CD14-positive monocyte (primary cell): ENCODE results near the gene CDYL2. TPM values are rescaled to one million over a fixed set of nuclear protein-coding genes. Genes with fewer than 3 reads are reported as not detected.
"Not testable (repeated sequence)": the region's sequence is repeated elsewhere in the genome, so short reads cannot be mapped to it uniquely, and the experiment has no call there.

ENCODE experiments used
- DNase-seq, 3 donors: peaks; one replicate each; pipeline ENCODE4 v3.0.0-alpha.2; 2011 to 2022
- H2AFZ ChIP-seq: 2 replicates; pipeline ENCODE4 v1.6.0; 2012; ENCODE audit warnings: mild to moderate bottlenecking, low read depth, low read length, inconsistent platforms; ENCODE audit not compliant: insufficient read depth, poor library complexity, severe bottlenecking
- H3K27ac ChIP-seq, 2 donors: 1 replicate in 1 of 2; 2 replicates in 1 of 2; pipeline ENCODE4 v1.5.1; 2012 to 2013; ENCODE audit warnings: low read length in 2 of 2, control low read depth in 1 of 2, inconsistent platforms in 1 of 2, low read depth in 1 of 2, mild to moderate bottlenecking in 1 of 2
- H3K27me3 ChIP-seq, 2 donors: one replicate each; pipeline versions ENCODE4 v1.6.0 to v1.6.1; 2011 to 2013; ENCODE audit warnings: low read length in 2 of 2; ENCODE audit not compliant: control insufficient read depth in 2 of 2, insufficient read depth in 2 of 2
- H3K36me3 ChIP-seq, 2 donors: replicated peaks in 1 of 2; 1 replicate in 1 of 2; 2 replicates in 1 of 2; pipeline versions ENCODE4 v1.5.1 to v1.6.1; 2012 to 2013; ENCODE audit warnings: low read length in 2 of 2, control low read depth in 1 of 2, inconsistent platforms in 1 of 2, mild to moderate bottlenecking in 1 of 2; ENCODE audit not compliant: insufficient read depth in 2 of 2, control insufficient read depth in 1 of 2
- H3K4me1 ChIP-seq, 2 donors: 1 replicate in 1 of 2; 2 replicates in 1 of 2; pipeline versions ENCODE4 v1.5.1 to v1.6.1; 2012 to 2013; ENCODE audit warnings: low read length in 2 of 2, control low read depth in 1 of 2, inconsistent platforms in 1 of 2, mild to moderate bottlenecking in 1 of 2, moderate library complexity in 1 of 2; ENCODE audit not compliant: insufficient read depth in 2 of 2, control insufficient read depth in 1 of 2
- H3K4me2 ChIP-seq: replicated peaks from 2 replicates; pipeline ENCODE3; 2012; ENCODE audit warnings: low read length, moderate library complexity, mild to moderate bottlenecking; ENCODE audit not compliant: poor library complexity, severe bottlenecking; ENCODE audit errors: extremely low read depth
- H3K4me3 ChIP-seq, 3 experiments: fragments of 200-600 bp in 1 of 3; sonication (generic) in 1 of 3; replicated peaks in 1 of 3; 1 replicate in 2 of 3; 2 replicates in 1 of 3; pipeline ENCODE4 v1.5.1; 2011 to 2013; ENCODE audit warnings: low read length in 3 of 3, mild to moderate bottlenecking in 3 of 3, control low read depth in 2 of 3, low read depth in 2 of 3, inconsistent platforms in 1 of 3, moderate library complexity in 1 of 3
- H3K79me2 ChIP-seq: 2 replicates; pipeline ENCODE4 v1.6.0; 2012; ENCODE audit warnings: mild to moderate bottlenecking, control low read depth, inconsistent platforms, low read length, moderate library complexity; ENCODE audit not compliant: insufficient read depth
- H3K9ac ChIP-seq: 2 replicates; pipeline ENCODE4 v1.6.0; 2017; ENCODE audit warnings: low read length, mild to moderate bottlenecking; ENCODE audit not compliant: insufficient read depth, poor library complexity, severe bottlenecking
- H3K9me3 ChIP-seq, 2 donors: replicated peaks in 1 of 2; 1 replicate in 1 of 2; 2 replicates in 1 of 2; pipeline versions ENCODE4 v1.5.1 to v1.6.1; 2012 to 2013; ENCODE audit warnings: low read length in 2 of 2, control low read depth in 1 of 2; ENCODE audit not compliant: control insufficient read depth in 1 of 2, insufficient read depth in 1 of 2
- H4K20me1 ChIP-seq: 2 replicates; pipeline ENCODE4 v1.6.0; 2012; ENCODE audit warnings: mild to moderate bottlenecking, low read length, control low read depth, moderate library complexity; ENCODE audit not compliant: insufficient read depth
- H3K27ac Mint-ChIP-seq, 7 donors: one replicate each; pipeline ENCODE4 v1.8.0; 2020; ENCODE audit warnings: mild to moderate bottlenecking in 7 of 7, mixed read lengths in 7 of 7, moderate library complexity in 6 of 7, inconsistent platforms in 2 of 7
- H3K27me3 Mint-ChIP-seq, 3 donors: one replicate each; pipeline ENCODE4 v1.8.0; 2021 to 2022; ENCODE audit warnings: low read depth in 3 of 3, mild to moderate bottlenecking in 3 of 3, mixed read lengths in 3 of 3, moderate library complexity in 3 of 3, inconsistent platforms in 1 of 3
- H3K36me3 Mint-ChIP-seq, 2 donors: one replicate each; pipeline ENCODE4 v1.8.0; 2020; ENCODE audit warnings: mixed read lengths in 2 of 2, inconsistent platforms in 1 of 2, mild to moderate bottlenecking in 1 of 2
- H3K4me1 Mint-ChIP-seq: one replicate; pipeline ENCODE4 v1.8.0; 2020; ENCODE audit warnings: mild to moderate bottlenecking, mixed read lengths
- H3K4me3 Mint-ChIP-seq, 2 donors: one replicate each; pipeline ENCODE4 v1.8.0; 2020; ENCODE audit warnings: mild to moderate bottlenecking in 2 of 2, mixed read lengths in 2 of 2, moderate library complexity in 1 of 2
- H3K9me3 Mint-ChIP-seq, 7 donors: one replicate each; pipeline ENCODE4 v1.8.0; 2020 to 2022; ENCODE audit warnings: mixed read lengths in 7 of 7, mild to moderate bottlenecking in 6 of 7, moderate library complexity in 6 of 7, inconsistent platforms in 2 of 7
- CTCF ChIP-seq: fragments of 200-600 bp; IDR thresholded peaks from one replicate; pipeline ENCODE4 v1.8.0; 2022; ENCODE audit warnings: antibody characterized with exemption, mild to moderate bottlenecking
- WGBS: methylation state at CpG from one replicate; pipeline ENCODE4 v1.1.5; 2013; ENCODE audit warnings: missing lambda C conversion rate; ENCODE audit not compliant: insufficient coverage; 5-methylcytosine and 5-hydroxymethylcytosine counted together
- intact Hi-C, 2 donors: fragments of 100-400 bp; cut with micrococcal nuclease; formaldehyde crosslinking; loops; one replicate each; pipeline versions ENCODE4 v1.15.0 to v1.15.1; 2023
- polyA plus RNA-seq, 3 donors: library from polyadenylated mRNA; depleted of rRNA in 1 of 3; unstranded in 2 of 3; stranded (reverse) in 1 of 3; fragments of 300-500 nt in 2 of 3; fragments of >200 nt in 1 of 3; fragmentation: Illumina TruSeq in 2 of 3; gene quantifications; 1 replicate in 2 of 3; 2 replicates in 1 of 3; pipeline ENCODE4 v1.2.3, GENCODE V29; 2012 to 2021

The CDYL2 gene
- polyA plus RNA-seq, 3 donors, result 0.42 to 2.6 (median 0.93) TPM

GRCh38 chr16:80654094-80654862, 150.1 kb downstream of the CDYL2 start:
- H3K79me2 ChIP-seq, result no peaks in the 10 kb centered on the region
- no peak overlapping the region for H3K9ac ChIP-seq
- no peak overlapping the region for H2AFZ ChIP-seq
- no peak for DNase-seq
- H3K4me1 Mint-ChIP-seq, result peaks cover 31% of the 10 kb centered on the region
- H3K4me1 ChIP-seq, result peaks cover 12 to 24% of the 10 kb centered on the region in 2 donors
- H3K36me3 ChIP-seq, result no peaks in the 10 kb centered on the region
- 91% methylated on average over 9 of the region's 14 CpGs for WGBS
- H3K9me3 Mint-ChIP-seq, result peaks cover 0 to 3% (median 0%) of the 10 kb centered on the region in 7 donors
- peaks cover 0 to 3% (median 0%) of the 10 kb centered on the region in 3 donors for H3K27me3 Mint-ChIP-seq
- H3K36me3 Mint-ChIP-seq, result peaks cover 6 to 10% of the 10 kb centered on the region in 2 donors
- no peak overlapping the region for H3K27ac ChIP-seq
- H4K20me1 ChIP-seq, result no peaks in the 10 kb centered on the region
- H3K4me3 Mint-ChIP-seq, result no peak overlapping the region
- no peaks in the 10 kb centered on the region for H3K9me3 ChIP-seq
- H3K4me2 ChIP-seq, result no peak overlapping the region
- H3K4me3 ChIP-seq, result no peak overlapping the region
- H3K27ac Mint-ChIP-seq, result peak overlapping the region in 1 of 7 donors; percentile 23
- TF ChIP-seq CTCF, result no peak
- no peaks in the 10 kb centered on the region for H3K27me3 ChIP-seq
- intact Hi-C loops, result no loop called here

- intact Hi-C loops, result no loop called here
- peaks cover 31% of the 10 kb centered on the region for H3K4me1 Mint-ChIP-seq
- TF ChIP-seq CTCF, result no peak
- no CpG with 5 or more reads among the region's 5 CpGs for whole genome bisulfite sequencing
- Histone ChIP-seq H3K79me2 (no peaks in the 10 kb centered on the region), H3K4me2 (no peak overlapping the region), H3K9ac (no peak overlapping the region), H3K27me3 (no peaks in the 10 kb centered on the region), H3K9me3 (no peaks in the 10 kb centered on the region), H3K4me3 (no peak overlapping the region), H3K36me3 (no peaks in the 10 kb centered on the region), H4K20me1 (no peaks in the 10 kb centered on the region), H2AFZ (no peak overlapping the region), H3K27ac (no peak overlapping the region), H3K4me1 (peaks cover 12 to 24% of the 10 kb centered on the region in 2 donors)
- no peak for DNase-seq
- H3K9me3 Mint-ChIP-seq, result peaks cover 3 to 9% (median 7%) of the 10 kb centered on the region in 7 donors
- H3K27me3 Mint-ChIP-seq, result peaks cover 0 to 3% (median 0%) of the 10 kb centered on the region in 3 donors
- no peak overlapping the region for H3K4me3 Mint-ChIP-seq
- H3K27ac Mint-ChIP-seq, result no peak overlapping the region
- peaks cover 12 to 13% of the 10 kb centered on the region in 2 donors for H3K36me3 Mint-ChIP-seq
Observed at GRCh38 chr16:80652441-80652840, 152.0 kb downstream of the CDYL2 start.

GRCh38 chr16:80650281-80650680, 154.1 kb downstream of the CDYL2 start:
- H3K36me3 ChIP-seq, H3K27me3 ChIP-seq, H4K20me1 ChIP-seq, intact Hi-C loops, H3K79me2 ChIP-seq, H3K9me3 ChIP-seq, H3K27me3 Mint-ChIP-seq, H3K27ac ChIP-seq, H3K9ac ChIP-seq, H2AFZ ChIP-seq: not testable (repeated sequence)
- peak; percentile 38 to 59 (median 58) for DNase-seq
- Mint-ChIP-seq H3K9me3 (peaks cover 9 to 17% (median 13%) of the 10 kb centered on the region in 7 donors), H3K4me1 (peaks cover 22% of the 10 kb centered on the region), H3K4me3 (peak overlapping the region; percentile 13 to 64), H3K27ac (peak overlapping the region in 6 of 7 donors; percentile 1 to 78 (median 64)), H3K36me3 (peaks cover 11 to 13% of the 10 kb centered on the region in 2 donors)
- H3K4me1 ChIP-seq, result peaks cover 12 to 17% of the 10 kb centered on the region in 2 donors
- peak overlapping the region; percentile 49 for H3K4me2 ChIP-seq
- peak overlapping the region in 1 of 3 experiments; percentile 27 for H3K4me3 ChIP-seq
- no CpG with 5 or more reads among the region's 1 CpG for WGBS
